HG02763 (cell line): Measurements from ENCODE around the gene CYTH2.
"Not testable (repeated sequence)": the region's sequence is repeated elsewhere in the genome, so short reads cannot be mapped to it uniquely, and the experiment has no call there.

Experiments used
- ATAC-seq: cut with Tn5 transposase; IDR thresholded peaks from one replicate; pipeline ENCODE4 v1.9.1; 2021; ENCODE audit warnings: mild to moderate bottlenecking, moderate library complexity; ENCODE audit not compliant: unreplicated experiment

The CYTH2 gene

DNA sequence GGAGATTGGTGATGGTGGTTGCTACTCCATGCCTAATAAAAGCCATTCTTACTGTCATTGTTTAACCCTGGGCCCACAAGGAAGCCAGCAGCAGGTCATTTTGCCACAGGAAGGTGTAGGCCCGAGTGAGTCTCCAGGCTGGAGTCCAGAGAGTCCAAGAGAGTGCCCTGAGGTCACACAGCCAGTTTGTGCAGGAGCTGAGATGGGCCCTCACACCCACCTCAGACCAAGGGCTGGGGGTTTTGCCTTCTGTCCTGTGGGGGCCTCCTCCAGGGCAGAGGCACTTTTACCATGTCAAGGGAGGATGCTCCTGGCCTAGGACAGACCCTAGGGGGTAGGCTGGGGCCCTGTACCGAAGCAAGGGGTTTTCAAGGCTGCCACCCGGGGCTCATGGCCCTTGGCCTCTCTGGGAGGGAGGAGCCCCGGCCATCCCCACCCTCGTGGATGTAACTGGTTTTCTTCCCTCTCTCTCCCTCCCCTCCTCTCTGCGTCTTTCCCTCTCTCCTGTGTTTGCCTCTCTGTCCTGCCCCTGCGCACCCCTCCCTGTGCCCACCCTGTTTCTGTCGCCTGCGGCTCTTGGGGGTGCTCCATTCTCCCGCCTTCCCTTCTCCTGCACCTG is 8.0 kb downstream of the CYTH2 start:
- ATAC-seq: no peak

DNA sequence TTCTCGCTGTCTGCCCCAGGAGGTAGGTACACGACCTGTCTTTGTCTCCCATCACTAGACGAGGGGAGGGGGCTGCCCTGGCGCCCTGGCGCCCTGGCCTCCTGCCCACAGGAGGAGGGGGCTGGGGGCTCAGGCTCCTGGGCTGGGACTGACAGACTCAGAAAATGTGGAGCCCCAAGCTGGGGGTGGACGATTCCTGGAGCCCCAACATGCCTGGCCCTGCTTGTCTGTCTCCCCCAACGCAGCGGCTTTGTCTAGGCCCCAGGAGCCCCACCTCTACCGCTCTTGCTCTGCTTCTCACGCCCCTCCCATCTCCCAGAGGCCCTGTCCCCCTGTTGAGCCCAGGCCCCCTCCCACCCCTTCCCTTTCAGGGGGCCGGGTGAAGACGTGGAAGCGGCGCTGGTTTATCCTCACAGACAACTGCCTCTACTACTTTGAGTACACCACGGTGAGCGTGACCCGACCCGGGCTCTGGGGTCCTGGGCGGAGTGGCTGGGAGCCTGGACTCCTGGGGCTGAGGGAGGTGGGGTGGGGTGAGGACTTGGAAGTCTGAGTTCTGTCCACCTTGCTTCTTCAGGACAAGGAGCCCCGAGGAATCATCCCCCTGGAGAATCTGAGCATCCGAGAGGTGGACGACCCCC is 8.6 kb downstream of the CYTH2 start:
- ATAC-seq: no peak

- ATAC-seq: no peak
These were observed 9.4 kb downstream of the CYTH2 start for GRCh38 chr19:48478339-48479256.

- no peak for ATAC-seq
These were observed 10.5 kb downstream of the CYTH2 start for GRCh38 chr19:48479686-48480085.

GRCh38 chr19:48480183-48480557 is 11.0 kb downstream of the CYTH2 start:
- no peak for ATAC-seq

DNA sequence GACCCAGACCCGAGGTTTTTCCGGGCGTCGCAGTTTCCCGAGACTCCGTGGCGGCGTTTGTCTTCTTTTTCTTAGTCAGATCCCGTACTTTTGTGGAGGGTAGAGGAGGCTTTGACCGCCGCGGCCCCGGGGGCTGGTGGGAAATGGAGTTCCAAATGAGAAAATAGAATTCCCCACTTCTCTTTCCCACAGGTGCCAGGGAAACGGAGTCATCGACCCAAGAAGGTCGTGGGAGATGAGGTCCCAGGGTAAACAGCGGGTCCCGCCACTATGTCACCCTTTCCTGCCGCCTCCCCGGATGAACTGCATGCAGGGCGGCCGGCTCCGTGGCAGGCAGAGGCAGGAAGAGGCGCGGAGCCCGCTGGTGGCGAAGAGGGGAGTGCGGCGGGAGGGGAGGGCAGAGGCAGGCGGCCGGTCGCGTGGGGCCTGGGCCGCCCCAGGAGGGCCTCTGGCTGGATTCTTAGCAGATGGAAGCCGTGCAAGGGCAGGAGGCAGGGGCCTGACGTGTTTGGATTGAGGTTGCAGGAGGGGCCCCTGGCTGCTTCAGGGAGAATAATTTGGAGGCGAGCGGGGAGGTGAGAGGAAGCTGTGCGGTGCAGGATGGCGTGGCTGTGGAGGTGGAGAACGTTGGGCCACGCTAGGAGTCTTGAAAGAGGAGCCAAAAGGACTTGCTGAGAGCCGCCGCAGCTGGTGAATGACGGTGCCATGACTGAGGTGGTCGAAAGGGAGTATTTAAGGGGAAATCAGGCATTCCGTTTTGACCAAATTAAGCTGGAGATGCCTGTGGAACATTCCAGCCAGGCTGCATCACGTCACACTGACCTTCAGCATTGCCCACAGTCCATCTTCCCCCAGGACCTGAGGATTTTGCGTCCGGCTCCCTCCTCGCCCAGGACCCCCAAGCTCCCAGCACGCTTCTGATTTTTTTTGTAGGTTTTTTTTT is 11.7 kb downstream of the CYTH2 start:
- no peak for ATAC-seq

- no peak for ATAC-seq
These were observed 12.9 kb downstream of the CYTH2 start for GRCh38 chr19:48481846-48482639.

DNA sequence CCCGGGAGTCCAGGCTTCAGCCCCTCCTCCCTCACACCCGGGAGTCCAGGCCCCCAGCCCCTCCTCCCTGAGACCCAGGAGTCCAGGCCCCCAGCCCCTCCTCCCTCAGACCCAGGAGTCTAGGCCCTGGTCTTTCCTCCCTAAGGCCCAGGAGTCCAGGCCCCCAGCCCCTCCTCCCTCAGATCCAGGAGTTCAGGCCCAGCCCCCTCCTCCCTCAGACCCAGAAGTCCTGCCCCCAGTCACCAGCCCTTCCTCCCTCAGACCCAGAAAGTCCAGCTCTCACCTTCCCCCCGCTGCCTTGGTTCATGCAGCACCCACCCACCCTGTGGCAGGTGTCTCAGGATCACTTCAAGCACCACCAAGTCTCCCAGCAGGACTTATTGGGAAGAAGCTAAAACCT is 14.1 kb downstream of the CYTH2 start:
- no peak for ATAC-seq

GRCh38 chr19:48484247-48484893 is 15.2 kb downstream of the CYTH2 start:
- ATAC-seq: no peak

- ATAC-seq: no peak
These were observed 15.9 kb downstream of the CYTH2 start for GRCh38 chr19:48484931-48485612.

- not testable (repeated sequence) for ATAC-seq
These were observed 17.5 kb downstream of the CYTH2 start for GRCh38 chr19:48486706-48487105.

DNA sequence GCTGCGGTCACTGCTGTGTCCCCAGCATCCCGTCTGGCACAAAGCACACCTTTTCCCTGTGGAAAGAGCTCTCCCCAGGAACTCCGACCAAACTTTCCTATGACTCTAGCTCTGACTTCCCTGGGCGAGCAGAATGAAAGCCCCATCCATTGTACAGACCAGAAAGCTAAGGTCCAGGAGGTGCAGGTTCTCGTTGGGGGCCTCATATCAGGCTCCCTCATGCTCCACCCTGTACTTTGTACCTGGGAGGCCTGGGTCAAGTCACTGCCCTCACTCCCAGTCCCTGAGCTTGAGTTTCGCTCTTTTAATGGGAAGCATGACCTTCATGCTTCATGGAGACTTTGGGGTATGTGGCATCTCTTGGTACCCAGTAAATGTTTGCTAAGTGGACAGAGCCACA is 18.4 kb downstream of the CYTH2 start:
- ATAC-seq: no peak

DNA sequence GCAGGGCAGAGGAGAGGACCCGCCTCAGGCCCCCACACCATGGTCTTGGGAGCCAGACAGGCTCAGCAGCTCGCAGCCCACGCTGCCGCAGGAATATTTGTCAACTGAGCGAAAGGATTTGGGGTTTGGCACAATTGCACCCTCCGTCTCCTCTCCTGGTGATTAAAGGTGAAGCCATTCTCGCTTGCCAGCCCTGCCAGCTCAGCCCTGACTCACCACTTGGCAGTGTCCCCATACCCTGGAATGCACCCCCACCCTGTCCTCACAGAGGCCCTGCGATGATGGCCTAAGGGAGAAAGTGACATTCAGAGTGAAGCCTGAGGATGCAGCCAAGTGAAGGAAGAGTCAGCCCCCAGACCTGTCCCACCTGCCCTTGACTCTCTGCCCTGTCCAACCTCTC is 18.8 kb downstream of the CYTH2 start:
- no peak for ATAC-seq

DNA sequence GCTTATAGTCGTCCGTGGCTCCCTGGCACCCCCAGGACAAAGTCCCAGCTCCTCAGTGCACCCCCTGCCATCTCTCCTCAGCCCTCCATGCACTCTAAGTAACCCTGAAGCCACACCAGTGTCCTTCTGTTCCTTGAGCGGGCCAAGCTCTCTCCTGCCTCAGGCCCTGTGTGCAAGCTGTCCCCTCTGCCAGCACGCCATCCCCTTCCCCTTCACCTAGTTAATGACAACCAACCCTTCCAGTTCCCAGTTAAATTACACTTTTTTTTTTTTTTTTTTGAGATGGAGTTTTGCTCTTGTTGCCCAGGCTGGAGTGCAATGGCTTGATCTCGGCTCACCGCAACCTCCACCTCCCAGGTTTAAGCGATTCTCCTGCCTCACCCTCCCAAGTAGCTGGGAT is 19.3 kb downstream of the CYTH2 start:
- not testable (repeated sequence) for ATAC-seq

DNA sequence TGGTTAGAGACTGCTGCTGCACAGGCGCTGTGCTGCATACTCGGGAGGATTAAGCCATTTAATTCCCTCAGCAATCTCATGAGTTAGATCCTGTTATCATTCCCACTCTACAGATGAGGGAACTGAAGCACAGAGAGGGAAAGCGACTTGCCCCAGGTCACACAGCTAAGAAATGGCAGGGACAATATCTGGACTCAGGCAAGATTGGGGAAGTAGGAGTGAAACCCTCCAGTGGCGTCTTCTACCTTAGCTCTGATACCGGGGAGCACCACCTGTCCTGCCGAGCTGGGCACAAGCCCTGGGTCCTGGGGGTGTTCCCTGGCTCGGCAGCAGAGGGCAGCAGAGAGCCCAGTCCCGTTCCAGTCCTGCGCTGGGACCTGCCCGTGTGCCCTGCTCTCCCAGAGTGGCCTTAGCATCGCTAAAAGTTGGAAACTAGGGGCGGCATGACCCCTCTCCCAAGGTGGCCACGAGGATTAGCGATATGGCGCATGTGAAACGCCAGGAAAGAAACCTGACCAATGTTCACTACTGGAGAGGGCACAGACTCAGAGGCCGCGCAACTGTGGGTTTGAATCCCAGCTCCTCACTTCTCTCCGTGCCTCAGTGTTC is 20.5 kb downstream of the CYTH2 start:
- ATAC-seq: peak; percentile 28

DNA sequence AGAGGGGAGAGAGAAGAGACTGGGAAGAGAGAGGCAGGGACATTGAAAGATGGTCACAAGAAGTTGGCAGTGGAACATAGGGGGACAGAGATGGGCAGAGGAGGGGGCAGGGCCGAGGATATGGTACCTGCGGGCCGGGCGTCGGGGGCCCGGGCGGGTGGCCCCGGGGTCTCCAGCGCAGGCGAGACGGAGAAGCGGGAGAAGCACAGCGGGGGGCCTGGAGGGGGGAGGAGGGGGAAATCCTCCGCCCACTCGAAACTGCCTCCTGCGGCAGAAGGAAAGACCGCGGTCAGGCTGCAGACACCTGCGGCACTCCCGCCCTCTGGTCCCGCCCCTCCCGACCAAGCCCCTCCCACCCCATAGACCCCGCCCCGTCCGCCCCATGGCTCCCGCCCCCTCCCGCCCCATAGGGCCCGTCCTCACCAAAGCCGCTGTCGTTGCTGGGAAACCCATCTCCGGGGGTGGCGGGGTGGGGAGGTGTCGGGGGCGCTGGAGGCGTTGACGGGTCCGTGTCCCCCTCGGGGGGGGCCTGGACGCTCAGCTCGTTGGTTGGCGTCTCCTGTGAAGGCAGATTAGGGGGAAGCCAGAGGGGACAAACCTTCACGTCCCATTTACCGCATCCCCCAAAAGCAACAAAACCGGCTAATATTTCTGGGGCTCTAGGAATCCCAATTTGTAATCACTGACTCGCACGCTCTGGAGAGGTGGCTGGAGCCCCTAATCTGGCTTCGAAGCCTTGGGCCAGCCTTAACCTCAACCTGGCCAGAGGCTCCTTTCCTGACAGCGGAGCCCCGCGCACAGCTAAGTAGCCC is 22.0 kb downstream of the CYTH2 start:
- ATAC-seq: no peak

- no peak for ATAC-seq
These were observed 22.6 kb downstream of the CYTH2 start for GRCh38 chr19:48491793-48492123.
